ELF-1 (cell line): Measurements from ENCODE around the gene NEIL3.

Experiments used
- DNase-seq: peaks from one replicate; pipeline ENCODE4 v3.0.0-alpha.2; 2016; ENCODE audit warnings: low read depth, low spot score

The NEIL3 gene

DNA sequence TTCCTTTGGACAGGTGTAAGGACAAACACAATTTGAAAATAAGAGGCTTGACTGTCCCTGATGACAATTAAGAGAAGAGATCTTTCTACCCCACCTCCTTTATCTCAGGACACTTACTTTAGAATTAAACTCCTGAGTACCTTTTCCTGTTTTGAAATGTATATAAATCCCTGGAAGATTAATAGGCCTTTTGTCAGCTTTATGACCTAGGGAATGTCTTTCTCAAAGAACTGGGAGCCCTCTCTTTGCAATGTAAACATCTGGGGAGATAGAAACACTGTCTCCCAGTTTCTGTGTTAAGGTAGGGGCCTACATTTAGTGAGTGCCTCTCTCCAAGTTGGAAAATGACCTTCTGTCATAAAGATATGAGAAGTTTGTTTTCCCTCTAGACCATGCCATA, 100.9 kb downstream of the NEIL3 start:
- no peak for DNase-seq

DNA sequence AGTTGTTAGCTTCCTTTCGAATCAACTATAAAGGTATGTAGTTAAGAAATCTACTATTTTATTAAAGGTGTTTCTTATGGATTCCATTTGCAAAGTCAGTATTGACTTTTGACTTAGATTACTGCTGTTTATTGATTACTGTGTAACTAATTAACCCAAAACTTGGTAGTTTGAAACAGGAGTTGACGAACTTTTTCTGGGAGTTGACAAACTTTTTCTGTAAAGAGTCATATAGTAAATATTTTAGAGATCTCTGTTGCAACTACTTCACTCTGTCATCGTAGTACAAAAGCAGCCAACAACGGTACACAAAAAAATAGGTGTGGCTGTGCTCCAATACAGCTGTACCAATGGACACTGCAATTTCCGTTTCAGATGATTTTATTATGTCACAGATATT, 102.3 kb downstream of the NEIL3 start:
- DNase-seq: no peak
